Gastrocnemius medialis (tissue), 4 donors: ENCODE data around the gene PPP2R3B.

Source experiments
- CTCF ChIP-seq, 5 experiments: fragments of 450-650 bp in 3 of 5; fragments of 200-600 bp in 2 of 5; sonication (generic) in 2 of 5; IDR thresholded peaks in 4 of 5; conservative IDR thresholded peaks in 1 of 5; 1 replicate in 4 of 5; 2 replicates in 1 of 5; pipeline ENCODE4 v1.5.1; 2016 to 2019; ENCODE audit warnings: antibody characterized with exemption in 5 of 5, mild to moderate bottlenecking in 3 of 5, moderate library complexity in 3 of 5
- POLR2A ChIP-seq, 2 donors: fragments of 450-650 bp; IDR thresholded peaks; one replicate each; pipeline ENCODE4 v1.6.1; 2017; ENCODE audit warnings: antibody characterized with exemption in 2 of 2, mild to moderate bottlenecking in 2 of 2, moderate library complexity in 2 of 2

GRCh38 chrX:316351-317325 lies 70.1 kb downstream of the PPP2R3B start:
- TF ChIP-seq CTCF (IDR thresholded peaks at IDR 0.05 in 4 of 5, conservative IDR thresholded peaks at IDR 0.05 in 1 of 5) (no peak), POLR2A (IDR thresholded peaks at IDR 0.05) (no peak)
